DOHH2 (cell line): Measurements from ENCODE around the gene ONECUT2.

Source experiments
- H3F3A ChIP-seq: fragments of 200-600 bp; sonication (generic), shearing (Covaris generic); 2 replicates; pipeline ENCODE4 v1.6.0; 2016; ENCODE audit warnings: antibody characterized with exemption, mild to moderate bottlenecking; ENCODE audit not compliant: control insufficient read depth, insufficient read depth
- H3K27ac ChIP-seq: fragments of 200-600 bp; sonication (generic); 2 replicates; pipeline ENCODE4 v1.5.1; 2014; ENCODE audit warnings: low read depth, mild to moderate bottlenecking, low read length, moderate library complexity
- H3K27me3 ChIP-seq: fragments of 200-600 bp; sonication (generic); 2 replicates; pipeline ENCODE4 v1.6.1; 2014; ENCODE audit warnings: mild to moderate bottlenecking, low read length, mixed read lengths; ENCODE audit not compliant: control insufficient read depth
- H3K36me3 ChIP-seq: fragments of 200-600 bp; sonication (generic); 2 replicates; pipeline ENCODE4 v1.6.1; 2014; ENCODE audit warnings: mild to moderate bottlenecking, low read length, moderate library complexity, mixed read lengths; ENCODE audit not compliant: control insufficient read depth
- H3K4me1 ChIP-seq: fragments of 200-600 bp; sonication (generic); 2 replicates; pipeline ENCODE4 v1.6.1; 2014; ENCODE audit warnings: mild to moderate bottlenecking, low read length, mixed read lengths; ENCODE audit not compliant: control insufficient read depth
- H3K4me2 ChIP-seq: fragments of 200-600 bp; sonication (generic); 2 replicates; pipeline ENCODE4 v1.6.0; 2014; ENCODE audit warnings: mild to moderate bottlenecking, low read length, moderate library complexity
- H3K4me3 ChIP-seq: fragments of 200-600 bp; sonication (generic); 2 replicates; pipeline ENCODE4 v1.5.1; 2014; ENCODE audit warnings: mild to moderate bottlenecking, low read length, mixed read lengths
- H3K79me2 ChIP-seq: fragments of 200-600 bp; sonication (generic); 2 replicates; pipeline ENCODE4 v1.6.1; 2014; ENCODE audit warnings: mild to moderate bottlenecking, low read length, mixed read lengths; ENCODE audit not compliant: control insufficient read depth
- H3K9me2 ChIP-seq: fragments of 200-600 bp; sonication (generic); replicated peaks from 2 replicates; pipeline ENCODE4 v1.6.1; 2014; ENCODE audit warnings: mild to moderate bottlenecking, low read length, mixed read lengths; ENCODE audit not compliant: control insufficient read depth
- H3K9me3 ChIP-seq: fragments of 200-600 bp; sonication (generic); 2 replicates; pipeline ENCODE4 v1.6.1; 2014; ENCODE audit warnings: antibody characterized with exemption, low read length, mixed read lengths; ENCODE audit not compliant: control insufficient read depth, insufficient read depth
- H4K20me1 ChIP-seq: fragments of 200-600 bp; sonication (generic); 2 replicates; pipeline ENCODE4 v1.6.0; 2014; ENCODE audit warnings: low read depth, mild to moderate bottlenecking, antibody characterized with exemption, low read length, moderate library complexity; ENCODE audit not compliant: control insufficient read depth, insufficient read depth
- CTCF ChIP-seq: fragments of 200-600 bp; sonication (generic); IDR thresholded peaks from one replicate; pipeline ENCODE4 v1.5.1; 2014; ENCODE audit warnings: antibody characterized with exemption, mild to moderate bottlenecking, low read depth, low read length; ENCODE audit not compliant: poor library complexity, severe bottlenecking
- EZH2phosphoT487 ChIP-seq: fragments of 200-600 bp; sonication (generic); IDR thresholded peaks from 2 replicates; pipeline ENCODE4 v1.6.1; 2017; ENCODE audit warnings: borderline replicate concordance, mild to moderate bottlenecking, antibody characterized with exemption, low read length, moderate library complexity, mixed read lengths

Gene ONECUT2

GRCh38 chr18:57469884-57470283, 34.7 kb downstream of the ONECUT2 start:
- Histone ChIP-seq H4K20me1 (no peaks in the 10 kb centered on the region), H3K4me3 (no peak overlapping the region), H3F3A (no peaks in the 10 kb centered on the region), H3K27me3 (peaks cover 6% of the 10 kb centered on the region; the same call in 1 of the 2 replicates), H3K9me3 (no peaks in the 10 kb centered on the region), H3K9me2 (no peaks in the 10 kb centered on the region), H3K79me2 (no peaks in the 10 kb centered on the region), H3K4me1 (no peaks in the 10 kb centered on the region), H3K36me3 (no peaks in the 10 kb centered on the region), H3K4me2 (no peak overlapping the region), H3K27ac (no peak overlapping the region)
- TF ChIP-seq EZH2phosphoT487, result no peak
- no peak for TF ChIP-seq CTCF

GRCh38 chr18:57475408-57475807, 40.2 kb downstream of the ONECUT2 start:
- Histone ChIP-seq H4K20me1 (no peaks in the 10 kb centered on the region), H3K27me3 (0 out of 2 replicates have a peak, but pooled peaks cover 3% of the 10 kb centered on the region), H3K9me3 (no peaks in the 10 kb centered on the region), H3F3A (no peaks in the 10 kb centered on the region), H3K4me2 (no peak overlapping the region), H3K36me3 (no peaks in the 10 kb centered on the region), H3K9me2 (no peaks in the 10 kb centered on the region), H3K27ac (no peak overlapping the region), H3K4me1 (no peaks in the 10 kb centered on the region), H3K4me3 (no peak overlapping the region), H3K79me2 (no peaks in the 10 kb centered on the region)
- TF ChIP-seq EZH2phosphoT487 (no peak), CTCF (no peak)

- no peaks in the 10 kb centered on the region for H3K36me3 ChIP-seq
- no peak overlapping the region for H3K4me3 ChIP-seq
- no peaks in the 10 kb centered on the region for H3K9me3 ChIP-seq
- H3K4me1 ChIP-seq, result no peaks in the 10 kb centered on the region
- H3K27me3 ChIP-seq, result 0 out of 2 replicates have a peak, but pooled peaks cover 3% of the 10 kb centered on the region
- H3K9me2 ChIP-seq, result no peaks in the 10 kb centered on the region
- H3K79me2 ChIP-seq, result no peaks in the 10 kb centered on the region
- no peak for TF ChIP-seq EZH2phosphoT487
- no peak for TF ChIP-seq CTCF
- no peak overlapping the region for H3K27ac ChIP-seq
- H3K4me2 ChIP-seq, result no peak overlapping the region
- H3F3A ChIP-seq, result no peaks in the 10 kb centered on the region
- H4K20me1 ChIP-seq, result no peaks in the 10 kb centered on the region
Measured at GRCh38 chr18:57475903-57476302, 40.7 kb downstream of the ONECUT2 start.
